SK-N-SH (cell line): Measurements from ENCODE around the gene IL12RB1. TPM values are rescaled to one million over a fixed set of nuclear protein-coding genes. Genes with fewer than 3 reads are reported as not detected.

Experiments
- CTCF ChIA-PET: fragments of 300-600, 350-600 bp; formaldehyde crosslinking; extraction: SDS; loops from one replicate; lab custom pipeline; 2021; lab: Yijun Ruan, JAX
- POLR2A ChIA-PET: fragments of 350-600 bp; sonication (Branson Sonifier 250); formaldehyde crosslinking; extraction: SDS; loops from one replicate; lab custom pipeline; 2020; ENCODE audit warnings: antibody characterized with exemption, inconsistent platforms; lab: Yijun Ruan, JAX
- DNase-seq: peaks from one replicate; pipeline ENCODE4 v3.0.0; 2012
- H2AFZ ChIP-seq: fragments of 200-600 bp; sonication (generic); 2 replicates; pipeline ENCODE4 v1.8.1; 2016; ENCODE audit warnings: antibody characterized with exemption, mild to moderate bottlenecking, low read depth
- H3F3A ChIP-seq: fragments of 200-600 bp; sonication (generic); replicated peaks from 2 replicates; pipeline ENCODE3; 2016; ENCODE audit warnings: antibody characterized with exemption, mild to moderate bottlenecking; ENCODE audit not compliant: insufficient read depth
- H3K27ac ChIP-seq, 2 experiments: fragments of 200-500 bp in 1 of 2; fragments of 200-600 bp in 1 of 2; sonication (Bioruptor generic) in 1 of 2; sonication (generic), shearing (Covaris generic) in 1 of 2; 2 replicates each; pipeline versions ENCODE4 v1.5.1 to v1.6.1; 2014 to 2016; ENCODE audit warnings: low read depth in 2 of 2, inconsistent platforms in 1 of 2, low read length in 1 of 2, mild to moderate bottlenecking in 1 of 2, mixed read lengths in 1 of 2
- H3K27me3 ChIP-seq: fragments of 200-600 bp; sonication (generic), shearing (Covaris generic); 2 replicates; pipeline ENCODE4 v1.6.1; 2016; ENCODE audit warnings: mixed run types; ENCODE audit not compliant: insufficient read depth
- H3K36me3 ChIP-seq, 2 experiments: fragments of 200-500 bp in 1 of 2; fragments of 200-600 bp in 1 of 2; sonication (Bioruptor generic) in 1 of 2; sonication (generic) in 1 of 2; replicated peaks in 1 of 2; 2 replicates each; pipeline versions ENCODE3 to v1.5.1; 2014 to 2016; ENCODE audit warnings: low read length in 1 of 2, mild to moderate bottlenecking in 1 of 2; ENCODE audit not compliant: insufficient read depth in 2 of 2, control insufficient read depth in 1 of 2
- H3K4me1 ChIP-seq, 2 experiments: fragments of 200-500 bp in 1 of 2; fragments of 200-600 bp in 1 of 2; sonication (Bioruptor generic) in 1 of 2; sonication (generic), shearing (Covaris generic) in 1 of 2; 2 replicates each; pipeline versions ENCODE4 v1.5.1 to v1.6.1; 2014 to 2016; ENCODE audit warnings: low read depth in 1 of 2, low read length in 1 of 2, mixed run types in 1 of 2; ENCODE audit not compliant: insufficient read depth in 2 of 2, control insufficient read depth in 1 of 2
- H3K4me2 ChIP-seq: fragments of 200-600 bp; sonication (generic), shearing (Covaris generic); 2 replicates; pipeline ENCODE4 v1.6.1; 2017; ENCODE audit warnings: mixed run types
- H3K4me3 ChIP-seq, 2 experiments: fragments of 200-500 bp in 1 of 2; fragments of 200-600 bp in 1 of 2; sonication (Bioruptor generic) in 1 of 2; sonication (generic), shearing (Covaris generic) in 1 of 2; 2 replicates each; pipeline versions ENCODE4 v1.5.1 to v1.8.1; 2014 to 2016; ENCODE audit warnings: low read depth in 2 of 2, inconsistent platforms in 1 of 2, low read length in 1 of 2, mild to moderate bottlenecking in 1 of 2, mixed read lengths in 1 of 2, moderate library complexity in 1 of 2
- H3K79me2 ChIP-seq: fragments of 200-600 bp; sonication (generic); 2 replicates; pipeline ENCODE4 v1.8.1; 2017; ENCODE audit warnings: mild to moderate bottlenecking; ENCODE audit not compliant: insufficient read depth
- H3K9ac ChIP-seq: fragments of 200-600 bp; sonication (generic); 2 replicates; pipeline ENCODE4 v1.6.1; 2017; ENCODE audit warnings: mixed run types
- H3K9me2 ChIP-seq: fragments of 200-600 bp; sonication (generic); 2 replicates; pipeline ENCODE4 v1.6.1; 2017; ENCODE audit warnings: mixed run types
- H3K9me3 ChIP-seq: fragments of 200-600 bp; sonication (generic); 2 replicates; pipeline ENCODE4 v1.6.1; 2017; ENCODE audit warnings: mixed run types, mild to moderate bottlenecking, moderate library complexity
- H4K20me1 ChIP-seq: fragments of 200-600 bp; sonication (generic); 2 replicates; pipeline ENCODE4 v1.6.1; 2017; ENCODE audit warnings: mild to moderate bottlenecking, mixed run types; ENCODE audit not compliant: insufficient read depth
- EP300 ChIP-seq, 2 experiments: IDR thresholded peaks; 2 replicates each; pipeline versions ENCODE4 v1.4.0 to v1.6.1; 2012; ENCODE audit warnings: borderline replicate concordance in 1 of 2, low read depth in 1 of 2, low read length in 1 of 2
- FOSL2 ChIP-seq: IDR thresholded peaks from 2 replicates; pipeline ENCODE4 v1.4.0; 2012; ENCODE audit warnings: low read depth, mild to moderate bottlenecking, moderate library complexity, borderline replicate concordance
- GATA2 ChIP-seq: sonication (generic); formaldehyde crosslinking; IDR thresholded peaks from 2 replicates; pipeline ENCODE4 v1.5.0; 2020; ENCODE audit warnings: mild to moderate bottlenecking, missing genetic modification reagents
- MXI1 ChIP-seq: IDR thresholded peaks from 2 replicates; pipeline ENCODE4 v1.6.1; 2012; ENCODE audit warnings: mild to moderate bottlenecking, low read depth, low read length, improper control_type of control experiment
- NFIC ChIP-seq: IDR thresholded peaks from 2 replicates; pipeline ENCODE4 v1.4.0; 2012; ENCODE audit warnings: borderline replicate concordance
- RAD21 ChIP-seq: IDR thresholded peaks from 2 replicates; pipeline ENCODE4 v1.6.1; 2012; ENCODE audit warnings: mild to moderate bottlenecking, low read length
- RCOR1 ChIP-seq: fragments of 150-350 bp; IDR thresholded peaks from 2 replicates; pipeline ENCODE4 v1.6.1; 2017; ENCODE audit warnings: antibody characterized with exemption, low read length
- RFX5 ChIP-seq: IDR thresholded peaks from 2 replicates; pipeline ENCODE4 v1.6.1; 2012; ENCODE audit warnings: mild to moderate bottlenecking, improper control_type of control experiment, low read length
- SIN3A ChIP-seq: IDR thresholded peaks from 2 replicates; pipeline ENCODE4 v1.6.1; 2012; ENCODE audit warnings: low read depth, mild to moderate bottlenecking, low read length, moderate library complexity, borderline replicate concordance
- SMC3 ChIP-seq: IDR thresholded peaks from 2 replicates; pipeline ENCODE4 v1.6.1; 2012; ENCODE audit warnings: low read depth, low read length, improper control_type of control experiment
- YY1 ChIP-seq: IDR thresholded peaks from 2 replicates; pipeline ENCODE4 v1.4.0; 2012; ENCODE audit warnings: low read depth, mild to moderate bottlenecking
- WGBS: methylation state at CpG from one replicate; pipeline ENCODE4 v1.1.6; 2017; ENCODE audit warnings: low lambda C conversion rate; 5-methylcytosine and 5-hydroxymethylcytosine counted together
- polyA plus RNA-seq, 3 experiments: library from polyadenylated mRNA; depleted of rRNA; stranded (reverse); fragments of >200 nt; gene quantifications; 2 replicates each; pipeline ENCODE4 v1.2.3, GENCODE V29; 2012
- TF ChIP-seq, protein P1 (sequence below): fragments of 150-350 bp; IDR thresholded peaks from 2 replicates; pipeline ENCODE4 v1.6.1; 2017; ENCODE audit warnings: antibody characterized with exemption, low read length, low read depth, borderline replicate concordance
- TF ChIP-seq, protein P2 (sequence below): IDR thresholded peaks from 2 replicates; pipeline ENCODE4 v1.6.1; 2012; ENCODE audit warnings: mild to moderate bottlenecking, low read depth, low read length, moderate library complexity
- TF ChIP-seq, protein P3 (sequence below): IDR thresholded peaks from 2 replicates; pipeline ENCODE4; 2012
- TF ChIP-seq, protein P4 (sequence below): IDR thresholded peaks from 2 replicates; pipeline ENCODE4 v1.4.0; 2012; ENCODE audit warnings: low read depth
- TF ChIP-seq, protein P5 (sequence below): IDR thresholded peaks from 2 replicates; pipeline ENCODE4 v1.4.0; 2012; ENCODE audit warnings: low read depth, borderline replicate concordance

Gene IL12RB1
- polyA plus RNA-seq, 1 of the 3 experiments (the other 2 are of a cell fraction): 0.02 TPM

DNA sequence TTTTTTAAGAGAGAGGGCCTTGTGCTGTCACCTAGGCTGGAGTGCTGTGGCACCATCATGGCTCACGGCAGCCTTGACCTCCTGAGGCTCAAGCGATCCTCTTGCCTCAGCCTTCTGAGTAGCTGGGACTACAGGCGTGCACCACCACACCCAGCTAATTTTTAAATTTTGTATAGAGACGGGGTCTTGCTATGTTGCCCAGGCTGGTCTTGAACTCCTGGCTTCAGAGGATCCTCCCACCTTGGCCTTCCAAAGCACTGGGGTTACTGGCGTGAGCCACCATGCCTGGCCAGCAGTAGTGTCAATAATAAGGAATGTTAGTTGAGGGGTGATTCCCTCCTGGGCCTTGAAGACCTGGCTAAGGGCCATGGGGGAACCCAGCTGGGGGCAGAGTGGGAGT is 34.4 kb upstream of the IL12RB1 start:
- no peak overlapping the region for H3K9ac ChIP-seq
- H4K20me1 ChIP-seq: no peaks in the 10 kb centered on the region
- ChIA-PET CTCF (interaction anchor here (1.0 to 2.7 kb wide), 4 partner anchors 8 to 130 kb away, joined by 3 to 9 read pairs (median 3); partner anchors contain the start of gene PIK3R2), POLR2A (no interaction called here)
- TF ChIP-seq, protein P1, sequence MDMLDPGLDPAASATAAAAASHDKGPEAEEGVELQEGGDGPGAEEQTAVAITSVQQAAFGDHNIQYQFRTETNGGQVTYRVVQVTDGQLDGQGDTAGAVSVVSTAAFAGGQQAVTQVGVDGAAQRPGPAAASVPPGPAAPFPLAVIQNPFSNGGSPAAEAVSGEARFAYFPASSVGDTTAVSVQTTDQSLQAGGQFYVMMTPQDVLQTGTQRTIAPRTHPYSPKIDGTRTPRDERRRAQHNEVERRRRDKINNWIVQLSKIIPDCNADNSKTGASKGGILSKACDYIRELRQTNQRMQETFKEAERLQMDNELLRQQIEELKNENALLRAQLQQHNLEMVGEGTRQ: no peak
- TF ChIP-seq, protein P2, sequence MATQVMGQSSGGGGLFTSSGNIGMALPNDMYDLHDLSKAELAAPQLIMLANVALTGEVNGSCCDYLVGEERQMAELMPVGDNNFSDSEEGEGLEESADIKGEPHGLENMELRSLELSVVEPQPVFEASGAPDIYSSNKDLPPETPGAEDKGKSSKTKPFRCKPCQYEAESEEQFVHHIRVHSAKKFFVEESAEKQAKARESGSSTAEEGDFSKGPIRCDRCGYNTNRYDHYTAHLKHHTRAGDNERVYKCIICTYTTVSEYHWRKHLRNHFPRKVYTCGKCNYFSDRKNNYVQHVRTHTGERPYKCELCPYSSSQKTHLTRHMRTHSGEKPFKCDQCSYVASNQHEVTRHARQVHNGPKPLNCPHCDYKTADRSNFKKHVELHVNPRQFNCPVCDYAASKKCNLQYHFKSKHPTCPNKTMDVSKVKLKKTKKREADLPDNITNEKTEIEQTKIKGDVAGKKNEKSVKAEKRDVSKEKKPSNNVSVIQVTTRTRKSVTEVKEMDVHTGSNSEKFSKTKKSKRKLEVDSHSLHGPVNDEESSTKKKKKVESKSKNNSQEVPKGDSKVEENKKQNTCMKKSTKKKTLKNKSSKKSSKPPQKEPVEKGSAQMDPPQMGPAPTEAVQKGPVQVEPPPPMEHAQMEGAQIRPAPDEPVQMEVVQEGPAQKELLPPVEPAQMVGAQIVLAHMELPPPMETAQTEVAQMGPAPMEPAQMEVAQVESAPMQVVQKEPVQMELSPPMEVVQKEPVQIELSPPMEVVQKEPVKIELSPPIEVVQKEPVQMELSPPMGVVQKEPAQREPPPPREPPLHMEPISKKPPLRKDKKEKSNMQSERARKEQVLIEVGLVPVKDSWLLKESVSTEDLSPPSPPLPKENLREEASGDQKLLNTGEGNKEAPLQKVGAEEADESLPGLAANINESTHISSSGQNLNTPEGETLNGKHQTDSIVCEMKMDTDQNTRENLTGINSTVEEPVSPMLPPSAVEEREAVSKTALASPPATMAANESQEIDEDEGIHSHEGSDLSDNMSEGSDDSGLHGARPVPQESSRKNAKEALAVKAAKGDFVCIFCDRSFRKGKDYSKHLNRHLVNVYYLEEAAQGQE: no peak
- TF ChIP-seq, protein P3, sequence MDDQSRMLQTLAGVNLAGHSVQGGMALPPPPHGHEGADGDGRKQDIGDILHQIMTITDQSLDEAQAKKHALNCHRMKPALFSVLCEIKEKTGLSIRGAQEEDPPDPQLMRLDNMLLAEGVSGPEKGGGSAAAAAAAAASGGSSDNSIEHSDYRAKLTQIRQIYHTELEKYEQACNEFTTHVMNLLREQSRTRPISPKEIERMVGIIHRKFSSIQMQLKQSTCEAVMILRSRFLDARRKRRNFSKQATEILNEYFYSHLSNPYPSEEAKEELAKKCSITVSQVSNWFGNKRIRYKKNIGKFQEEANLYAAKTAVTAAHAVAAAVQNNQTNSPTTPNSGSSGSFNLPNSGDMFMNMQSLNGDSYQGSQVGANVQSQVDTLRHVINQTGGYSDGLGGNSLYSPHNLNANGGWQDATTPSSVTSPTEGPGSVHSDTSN: no peak
- TF ChIP-seq NFIC (no peak), MXI1 (no peak), YY1 (no peak), SIN3A (no peak), EP300 (IDR thresholded peaks at IDR 0.05; ENCODE audit: borderline replicate concordance in 1 of 2, low read depth in 1 of 2, low read length in 1 of 2) (no peak), FOSL2 (no peak), RFX5 (no peak), RAD21 (no peak), GATA2 (no peak), SMC3 (no peak), RCOR1 (no peak)
- TF ChIP-seq, protein P4, sequence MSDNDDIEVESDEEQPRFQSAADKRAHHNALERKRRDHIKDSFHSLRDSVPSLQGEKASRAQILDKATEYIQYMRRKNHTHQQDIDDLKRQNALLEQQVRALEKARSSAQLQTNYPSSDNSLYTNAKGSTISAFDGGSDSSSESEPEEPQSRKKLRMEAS: no peak
- TF ChIP-seq, protein P5, sequence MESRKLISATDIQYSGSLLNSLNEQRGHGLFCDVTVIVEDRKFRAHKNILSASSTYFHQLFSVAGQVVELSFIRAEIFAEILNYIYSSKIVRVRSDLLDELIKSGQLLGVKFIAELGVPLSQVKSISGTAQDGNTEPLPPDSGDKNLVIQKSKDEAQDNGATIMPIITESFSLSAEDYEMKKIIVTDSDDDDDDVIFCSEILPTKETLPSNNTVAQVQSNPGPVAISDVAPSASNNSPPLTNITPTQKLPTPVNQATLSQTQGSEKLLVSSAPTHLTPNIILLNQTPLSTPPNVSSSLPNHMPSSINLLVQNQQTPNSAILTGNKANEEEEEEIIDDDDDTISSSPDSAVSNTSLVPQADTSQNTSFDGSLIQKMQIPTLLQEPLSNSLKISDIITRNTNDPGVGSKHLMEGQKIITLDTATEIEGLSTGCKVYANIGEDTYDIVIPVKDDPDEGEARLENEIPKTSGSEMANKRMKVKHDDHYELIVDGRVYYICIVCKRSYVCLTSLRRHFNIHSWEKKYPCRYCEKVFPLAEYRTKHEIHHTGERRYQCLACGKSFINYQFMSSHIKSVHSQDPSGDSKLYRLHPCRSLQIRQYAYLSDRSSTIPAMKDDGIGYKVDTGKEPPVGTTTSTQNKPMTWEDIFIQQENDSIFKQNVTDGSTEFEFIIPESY: no peak
- peaks cover 2 to 12% of the 10 kb centered on the region in 2 experiments for H3K36me3 ChIP-seq
- WGBS: 96% methylated on average over 4 of the region's 5 CpGs
- no peak overlapping the region for H2AFZ ChIP-seq
- peaks cover 3 to 13% of the 10 kb centered on the region in 2 experiments; a peak in 2 of 4 replicates for H3K4me1 ChIP-seq
- H3K4me3 ChIP-seq: no peak overlapping the region
- no peaks in the 10 kb centered on the region for H3F3A ChIP-seq
- no peaks in the 10 kb centered on the region for H3K9me3 ChIP-seq
- no peak overlapping the region for H3K27ac ChIP-seq
- H3K9me2 ChIP-seq: no peaks in the 10 kb centered on the region
- H3K79me2 ChIP-seq: no peaks in the 10 kb centered on the region
- DNase-seq: no peak
- no peak overlapping the region for H3K4me2 ChIP-seq
- no peaks in the 10 kb centered on the region for H3K27me3 ChIP-seq
